Activated gamma-delta T cell treated with Interleukin-2 at 50 U/mL for 16 hours (primary cell): ENCODE results near the gene ZFAND3.

Experiments
- DNase-seq: peaks from one replicate; pipeline ENCODE4 v3.0.0-alpha.2; 2020

The ZFAND3 gene, protein sequence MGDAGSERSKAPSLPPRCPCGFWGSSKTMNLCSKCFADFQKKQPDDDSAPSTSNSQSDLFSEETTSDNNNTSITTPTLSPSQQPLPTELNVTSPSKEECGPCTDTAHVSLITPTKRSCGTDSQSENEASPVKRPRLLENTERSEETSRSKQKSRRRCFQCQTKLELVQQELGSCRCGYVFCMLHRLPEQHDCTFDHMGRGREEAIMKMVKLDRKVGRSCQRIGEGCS

DNA sequence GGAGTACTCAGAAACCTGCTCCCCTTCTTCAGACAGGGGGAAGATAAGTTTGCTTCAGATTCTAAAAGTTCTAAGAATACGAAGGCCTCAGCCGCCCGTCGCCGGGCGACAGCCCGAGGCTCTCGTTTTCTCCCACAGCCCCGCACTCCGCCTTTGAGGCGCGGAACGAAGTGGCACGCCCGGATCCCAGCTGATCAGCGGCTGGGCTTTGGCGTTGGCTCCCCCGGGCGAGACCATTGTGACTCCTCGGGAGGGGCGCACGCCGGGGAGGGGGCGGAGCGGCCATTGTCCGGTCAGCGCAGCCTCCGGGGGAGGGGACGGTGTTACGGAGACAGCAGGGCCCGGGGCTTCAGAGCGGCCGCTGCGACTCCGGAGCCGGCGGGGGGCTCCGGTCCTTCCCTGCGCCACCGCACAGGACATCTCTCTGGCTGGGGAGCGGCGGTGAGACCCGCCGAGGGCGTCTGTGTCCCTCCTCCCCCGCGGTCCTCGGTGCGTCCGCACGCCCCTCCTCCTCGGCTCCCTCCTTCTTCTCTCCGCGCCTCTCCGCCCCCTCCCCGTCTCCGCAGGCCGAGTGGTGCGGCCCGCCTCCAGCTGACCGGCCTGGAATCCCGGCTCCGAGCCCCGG, at the start of gene ZFAND3:
ZFAND3 (plus strand) TSS at position 551 of the 625 bp plus-strand sequence. CDS start 219 bp downstream, outside the sequence.
- DNase-seq = peak; percentile 92

DNA sequence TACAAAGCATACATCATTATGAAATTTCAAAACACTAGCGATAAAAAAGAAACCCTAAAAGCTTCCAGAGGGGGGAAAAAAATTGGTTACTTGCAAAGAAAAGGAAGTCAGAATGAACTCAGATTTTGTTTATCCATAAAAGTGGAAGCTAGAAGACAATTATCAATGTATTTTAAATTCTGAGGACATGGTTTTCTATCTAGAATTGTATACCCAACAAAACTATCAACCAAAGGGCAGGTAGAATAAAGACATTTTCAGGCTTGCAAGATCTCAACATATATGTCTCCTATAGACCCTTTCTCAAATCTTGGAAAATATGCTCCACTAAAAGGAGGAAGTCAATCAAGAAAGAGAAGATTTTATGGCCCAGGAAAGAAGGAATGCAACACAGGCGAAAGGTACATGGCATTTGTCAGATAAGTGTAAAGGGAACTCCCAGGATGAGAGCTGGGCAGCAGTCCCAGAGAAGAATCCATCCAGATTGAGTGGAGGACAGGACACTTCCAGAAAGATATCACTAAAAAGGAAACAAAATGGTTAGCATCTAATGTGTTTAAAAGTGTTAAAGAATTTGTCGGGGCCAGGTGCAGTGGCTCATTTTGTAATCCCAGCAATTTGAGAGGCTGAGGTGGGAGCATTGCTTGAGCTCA, 45.4 kb upstream of the ZFAND3 start:
- no peak for DNase-seq

DNA sequence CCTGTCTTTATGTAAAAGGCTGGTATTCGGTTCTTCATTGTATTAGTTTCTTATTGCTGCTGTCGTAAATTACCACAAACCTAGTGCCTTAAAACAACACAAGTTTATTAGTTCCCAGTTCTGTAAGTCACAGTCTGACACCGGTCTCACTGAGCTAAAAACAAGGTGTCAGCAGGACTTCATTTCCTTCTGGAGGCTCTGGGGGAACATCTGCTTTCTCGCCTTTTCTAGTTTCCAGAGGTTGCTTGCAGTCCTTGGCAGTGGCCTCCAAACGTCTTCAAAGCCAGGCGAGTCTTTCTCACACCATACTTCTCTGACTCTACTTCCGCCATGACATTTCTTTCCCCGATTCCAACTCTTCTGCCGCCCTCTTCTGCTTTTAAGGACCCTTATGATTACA, 43.0 kb upstream of the ZFAND3 start:
- DNase-seq = no peak

DNA sequence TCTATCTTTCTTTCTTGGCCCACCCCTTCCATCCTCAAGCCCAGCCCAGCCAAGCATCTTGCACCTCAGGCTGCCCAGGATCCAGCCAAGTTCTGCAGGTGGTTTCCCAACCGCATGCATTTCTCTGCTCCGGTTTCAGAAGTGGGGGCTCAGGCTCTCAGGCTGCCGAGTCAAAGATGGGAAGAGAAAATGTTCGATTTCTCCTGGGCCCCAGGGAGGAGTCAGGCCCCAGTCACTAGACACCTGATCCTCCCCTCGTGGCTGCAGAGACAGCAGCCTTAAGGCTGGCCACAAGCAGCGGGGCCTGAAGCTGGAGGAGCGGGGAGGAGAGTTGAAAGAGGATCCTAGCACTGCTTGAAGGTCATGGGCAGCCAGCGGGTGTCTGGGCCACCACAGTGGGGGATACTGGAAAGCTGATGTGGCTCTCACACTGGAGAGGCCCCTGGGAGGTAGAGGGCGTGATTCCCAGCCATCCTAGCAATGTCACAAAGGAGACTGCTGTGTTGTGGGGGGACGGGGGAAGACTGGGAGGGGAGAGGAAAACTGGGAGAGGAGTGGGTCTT, 42.2 kb upstream of the ZFAND3 start:
- DNase-seq = no peak

DNA sequence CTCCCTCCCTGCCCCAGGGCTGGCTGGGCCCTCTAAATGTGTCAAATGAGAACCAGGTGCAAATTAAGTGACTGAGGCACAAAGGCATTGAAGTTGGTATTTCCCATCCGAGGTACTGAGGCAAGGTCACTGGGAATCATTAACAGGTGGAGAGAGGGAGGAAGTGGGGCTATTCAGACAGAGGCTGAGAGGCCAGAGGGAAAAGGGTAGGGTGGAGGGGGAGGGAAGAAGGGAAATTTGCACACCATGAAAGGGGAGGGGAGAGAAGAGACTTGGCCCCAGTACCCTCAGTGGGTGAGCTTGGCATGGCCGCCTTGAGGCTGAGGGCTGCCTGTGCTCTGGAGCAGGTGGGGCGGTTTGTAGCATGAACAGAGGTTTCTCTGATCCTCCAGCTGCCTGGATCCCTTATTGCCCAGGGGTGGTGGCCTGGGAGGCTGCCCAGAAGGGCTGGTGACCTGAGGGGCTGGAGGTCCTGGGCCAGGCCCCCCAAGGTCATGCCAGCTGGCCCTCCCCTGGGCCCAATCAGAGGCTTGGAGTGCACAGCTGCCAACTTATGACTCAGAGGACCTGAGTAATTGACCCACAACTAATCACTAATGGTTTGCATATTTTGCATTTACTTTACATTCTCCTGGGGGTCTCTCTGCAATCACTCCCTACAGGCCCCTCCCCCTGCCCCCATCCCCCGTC, 40.3 kb upstream of the ZFAND3 start:
- no peak for DNase-seq

DNA sequence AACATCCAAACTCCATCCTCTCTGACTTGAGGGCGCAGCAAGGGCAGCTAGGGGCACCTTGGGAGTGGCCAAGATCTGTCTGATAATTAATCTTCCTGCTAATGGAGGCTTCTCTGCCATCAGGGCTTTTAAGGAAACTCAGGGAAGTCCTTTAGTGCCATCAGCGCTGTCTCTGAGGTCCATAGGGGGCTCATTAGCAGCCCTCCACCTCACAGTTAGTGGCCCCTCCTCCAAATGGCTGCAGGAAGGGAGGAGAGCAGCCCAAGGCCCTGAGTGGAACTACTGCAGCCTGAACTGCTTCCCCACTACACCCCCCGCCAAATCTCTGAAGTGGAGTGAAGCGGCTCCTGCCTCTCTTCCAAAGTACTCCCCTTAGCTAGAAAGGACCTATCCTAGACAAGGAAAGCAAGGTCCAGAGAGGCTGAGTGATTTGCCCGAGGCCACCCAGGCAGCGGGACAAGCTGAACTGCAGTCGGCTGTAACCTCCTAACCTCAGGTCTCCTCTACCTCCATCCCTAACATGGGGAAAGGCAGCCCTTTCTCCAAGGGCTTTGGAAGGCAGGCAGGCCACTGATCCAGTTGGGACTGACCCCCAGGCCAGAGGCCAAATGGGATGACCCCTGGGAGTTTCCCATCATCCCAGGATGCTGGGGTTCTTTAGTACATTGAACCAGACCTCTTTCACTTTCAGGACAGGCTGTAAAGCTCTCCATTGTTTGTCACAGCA, 39.5 kb upstream of the ZFAND3 start:
- DNase-seq = no peak

DNA sequence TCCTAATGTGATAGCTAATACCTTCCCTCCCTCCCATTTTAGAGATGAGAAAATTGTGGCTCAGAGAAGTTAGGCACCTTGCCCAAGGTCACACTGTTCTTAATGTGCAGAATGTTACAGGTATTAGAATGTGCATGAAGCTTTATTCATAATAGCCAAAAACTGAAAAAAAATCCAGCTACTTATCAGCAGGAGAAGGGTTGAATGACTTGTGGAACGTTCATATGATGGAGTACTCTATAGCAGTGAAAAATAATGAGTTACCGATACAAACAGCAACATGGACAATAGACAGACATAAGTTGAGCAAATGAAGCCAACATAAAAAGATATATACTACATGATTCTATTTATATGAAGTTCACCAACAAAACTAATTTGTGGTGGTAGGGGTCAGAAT, 37.7 kb upstream of the ZFAND3 start:
- DNase-seq = no peak

DNA sequence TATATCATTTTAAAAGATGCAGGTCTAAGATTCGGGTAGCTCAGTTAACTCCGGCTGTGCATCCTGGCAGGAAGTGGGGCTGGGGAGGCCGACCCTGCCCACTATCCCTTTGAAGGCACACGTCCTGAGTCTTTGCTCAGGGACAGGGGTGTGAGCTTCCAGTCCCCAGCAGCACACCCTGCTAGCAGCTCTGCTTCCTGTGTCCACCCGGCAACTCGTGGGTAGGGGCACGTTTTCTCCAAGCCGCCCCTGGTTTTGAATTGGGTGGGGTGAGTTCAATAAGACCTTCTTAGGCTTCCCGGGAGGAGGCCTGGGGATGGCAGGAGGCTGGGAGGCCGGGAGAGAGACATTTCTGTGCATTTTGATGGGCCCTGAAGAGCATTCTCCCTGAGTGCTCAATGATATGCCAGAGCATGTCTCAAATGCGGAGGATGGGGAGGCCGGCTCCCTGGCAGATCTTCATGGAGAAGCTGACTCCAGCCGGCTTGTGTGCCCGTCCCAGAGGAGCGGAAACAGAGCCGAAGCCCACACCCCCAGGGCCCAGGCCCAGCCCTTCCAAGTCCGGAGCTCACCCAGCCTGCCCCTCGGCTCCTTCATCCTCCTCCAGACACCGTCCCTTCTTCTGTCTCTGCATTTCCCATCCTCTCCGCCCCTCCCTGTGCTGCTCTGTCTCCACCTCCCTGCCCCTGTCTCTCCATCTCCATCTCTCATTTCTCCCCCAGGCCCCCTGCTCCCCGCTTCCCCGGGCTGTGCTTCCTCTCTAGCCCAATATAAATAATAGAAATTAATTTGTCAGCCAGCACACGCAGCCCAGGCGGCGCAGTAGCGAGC, 36.3 kb upstream of the ZFAND3 start:
- no peak for DNase-seq

DNA sequence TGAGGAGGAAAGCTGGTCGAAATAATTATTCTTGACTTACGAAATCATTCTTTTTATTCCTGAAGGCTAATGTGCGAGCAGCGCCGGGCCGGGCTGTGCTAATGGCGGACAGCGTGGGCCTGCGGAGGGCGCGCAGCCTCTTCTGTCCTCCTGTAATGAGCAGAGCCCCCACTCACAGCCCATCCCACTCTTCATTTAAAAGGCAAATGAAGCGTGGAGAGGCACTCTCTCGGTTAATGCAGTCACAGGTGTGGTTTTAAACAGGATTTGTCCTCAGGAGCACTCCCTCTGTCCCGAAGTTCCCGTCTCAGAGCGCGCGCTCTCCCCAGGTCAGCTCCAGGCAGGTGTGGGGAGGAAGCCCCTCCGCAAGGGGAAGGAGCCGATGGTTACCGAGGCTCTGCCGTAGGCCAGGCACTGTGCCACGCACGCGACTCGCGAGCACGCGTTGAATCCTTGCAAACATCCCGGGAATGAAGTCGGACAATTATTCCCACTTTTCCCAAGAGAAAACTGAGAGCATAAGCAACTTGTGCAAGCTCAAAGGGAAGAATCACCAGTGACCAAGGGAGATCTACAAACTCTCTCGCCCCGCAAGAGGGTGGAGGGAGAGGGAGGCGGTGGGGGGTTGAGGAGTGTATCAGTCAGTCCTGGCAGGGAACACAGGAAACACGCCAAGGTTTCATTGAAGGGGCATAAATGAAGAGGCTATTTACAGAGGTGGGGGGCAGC, 35.5 kb upstream of the ZFAND3 start:
- peak; percentile 9 for DNase-seq

DNA sequence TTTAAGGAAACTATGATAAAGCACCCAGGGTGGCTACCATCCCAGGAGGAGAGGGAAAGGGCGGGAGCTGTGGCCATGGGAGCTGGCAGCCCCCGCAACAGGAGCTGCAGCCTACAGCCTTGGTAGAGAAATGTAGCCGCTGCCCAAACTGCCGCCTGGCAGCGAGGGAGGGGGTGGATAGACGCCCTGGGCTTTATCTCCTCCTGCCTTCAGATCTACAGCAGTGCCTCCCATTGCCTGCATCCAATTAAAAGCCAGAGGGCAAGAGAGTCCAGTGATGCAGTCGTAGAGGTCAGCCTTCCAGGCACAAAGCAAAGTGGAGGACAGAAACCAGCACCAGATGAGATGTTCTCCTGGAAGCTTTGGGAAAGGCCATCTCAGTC, 35.0 kb upstream of the ZFAND3 start:
- no peak for DNase-seq

DNA sequence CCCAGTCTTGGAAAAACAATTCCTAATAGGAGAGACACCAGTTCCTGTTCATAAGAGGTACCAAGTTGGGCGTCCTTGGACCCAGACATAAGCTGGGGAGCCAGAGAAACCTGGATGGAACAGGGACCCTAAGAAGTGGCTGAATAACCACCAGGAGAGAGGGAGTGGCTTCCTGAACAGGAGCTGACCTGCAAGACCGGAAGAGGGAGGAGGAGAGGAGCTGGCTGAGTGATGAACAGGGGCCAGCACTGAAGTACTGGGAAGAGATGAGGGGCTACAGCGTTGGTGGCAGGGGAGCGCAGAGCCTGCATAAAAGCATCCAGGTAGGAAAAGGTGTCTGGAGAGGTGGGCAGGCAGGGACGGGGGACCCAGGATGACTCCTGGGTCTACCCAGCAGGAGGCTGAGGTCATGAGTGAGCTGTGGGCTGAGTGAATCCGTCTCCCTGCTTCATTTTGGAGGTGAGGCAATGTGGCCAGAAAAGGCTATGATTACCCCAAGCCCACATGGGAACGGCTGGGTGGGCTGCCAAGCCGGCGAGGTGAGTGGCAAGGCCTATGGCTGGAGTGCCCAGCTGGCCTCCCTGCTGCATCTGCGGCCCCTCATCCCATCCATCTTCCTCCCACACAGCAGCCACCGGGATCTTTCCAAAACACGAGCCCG, 34.4 kb upstream of the ZFAND3 start:
- DNase-seq = no peak

DNA sequence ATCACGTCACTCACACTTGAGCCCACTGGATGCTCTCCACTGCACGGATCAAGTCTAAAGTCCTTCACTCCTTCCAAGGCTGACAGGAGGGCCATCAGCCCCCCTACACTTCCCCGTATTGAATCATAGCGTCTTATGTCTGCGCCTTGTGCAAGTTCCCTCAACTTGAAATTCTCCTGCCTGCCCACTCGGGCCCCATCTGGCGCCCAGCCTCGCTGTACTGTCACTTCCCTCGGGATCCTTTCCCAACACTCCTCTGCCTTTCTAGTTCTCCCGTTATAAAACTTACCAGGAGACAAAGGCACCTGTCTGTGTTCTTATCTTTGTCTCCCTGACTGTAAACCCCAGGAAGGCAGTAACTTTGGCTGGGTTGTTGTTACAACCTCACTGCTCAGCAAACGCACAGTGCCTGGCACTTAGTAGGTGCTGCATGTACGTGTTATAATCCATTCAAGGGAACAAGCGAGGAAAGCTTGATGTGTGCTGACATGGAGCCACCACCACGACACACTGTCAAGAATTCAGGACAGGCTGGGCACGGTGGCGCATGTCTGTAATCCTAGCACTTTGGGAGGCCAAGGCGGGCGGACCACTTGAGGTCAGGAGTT, 33.8 kb upstream of the ZFAND3 start:
- DNase-seq = no peak

DNA sequence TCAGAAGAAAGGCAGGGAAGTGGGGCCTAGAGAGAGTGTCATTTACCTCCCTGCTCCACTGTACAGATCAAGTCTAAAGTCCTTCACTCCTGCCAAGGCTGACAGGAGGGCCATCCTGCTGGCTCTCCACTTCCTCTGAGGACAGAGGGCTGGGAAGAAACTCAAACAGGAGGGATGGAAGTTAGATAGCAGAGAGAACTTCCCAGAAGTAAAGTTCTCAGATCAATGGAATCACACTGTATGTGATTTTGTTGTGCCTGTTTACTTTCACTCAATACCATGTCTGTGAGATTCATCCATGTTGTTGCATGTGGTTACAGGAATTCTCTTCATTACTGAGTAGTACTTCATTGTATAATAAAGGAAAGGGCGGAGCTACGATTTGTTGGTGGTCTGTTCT, 32.3 kb upstream of the ZFAND3 start:
- no peak for DNase-seq

DNA sequence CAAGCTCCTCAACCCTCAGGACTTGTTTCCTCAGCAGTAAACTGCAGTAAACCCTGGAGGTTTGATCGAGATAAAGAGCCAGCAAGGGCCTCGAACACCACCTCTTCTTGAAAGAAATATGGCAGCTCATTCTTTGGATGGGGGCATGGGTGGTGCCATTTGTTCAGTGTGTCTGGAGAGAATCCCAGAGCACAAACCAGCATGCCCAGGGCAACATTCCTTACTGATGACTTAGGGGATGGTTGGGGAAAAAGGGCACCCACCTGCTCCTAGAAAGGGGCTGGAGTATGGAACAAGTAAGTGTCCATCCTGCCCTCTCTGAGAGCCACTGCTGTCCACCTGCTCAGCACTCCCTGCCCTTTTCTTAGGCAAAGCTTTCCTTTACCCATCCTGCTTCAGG, 31.3 kb upstream of the ZFAND3 start:
- DNase-seq = no peak

DNA sequence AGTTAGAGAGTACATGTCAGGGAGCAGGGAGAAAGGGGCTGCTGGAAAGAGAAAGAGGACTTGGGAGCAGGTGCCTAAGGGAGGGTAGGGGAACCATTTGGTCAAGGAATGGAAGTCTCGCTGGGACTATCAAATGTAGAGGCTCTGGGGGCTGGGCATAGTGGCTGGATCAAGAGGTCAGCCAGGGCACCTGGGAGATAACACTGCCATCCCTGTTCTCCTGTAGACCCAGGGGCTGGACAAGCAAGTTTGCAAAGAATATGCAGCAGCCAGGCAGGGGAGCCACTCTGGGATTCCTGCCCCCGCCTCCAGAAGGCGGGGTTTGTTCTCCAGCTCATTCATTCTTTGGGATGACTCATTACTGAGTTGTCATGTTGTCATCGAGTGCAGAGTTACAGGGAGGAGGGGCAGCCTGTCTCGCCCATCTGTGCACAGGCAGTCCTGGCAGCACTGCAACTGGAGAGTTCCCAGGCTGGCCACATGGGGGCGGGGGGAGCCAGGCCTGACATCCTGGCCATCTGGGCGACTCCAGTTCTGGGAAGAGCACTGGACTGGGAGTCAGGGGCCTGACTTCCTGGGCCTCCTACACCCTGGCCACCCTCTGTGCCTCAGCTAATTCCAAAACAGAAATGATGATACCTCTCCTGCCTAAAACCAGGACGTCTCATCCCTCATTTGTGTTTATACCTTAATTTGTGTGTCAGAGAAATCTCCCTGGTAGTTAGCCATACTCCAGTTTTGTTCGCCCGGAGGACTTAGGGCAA, 28.2 kb upstream of the ZFAND3 start:
- peak; percentile 81 for DNase-seq

DNA sequence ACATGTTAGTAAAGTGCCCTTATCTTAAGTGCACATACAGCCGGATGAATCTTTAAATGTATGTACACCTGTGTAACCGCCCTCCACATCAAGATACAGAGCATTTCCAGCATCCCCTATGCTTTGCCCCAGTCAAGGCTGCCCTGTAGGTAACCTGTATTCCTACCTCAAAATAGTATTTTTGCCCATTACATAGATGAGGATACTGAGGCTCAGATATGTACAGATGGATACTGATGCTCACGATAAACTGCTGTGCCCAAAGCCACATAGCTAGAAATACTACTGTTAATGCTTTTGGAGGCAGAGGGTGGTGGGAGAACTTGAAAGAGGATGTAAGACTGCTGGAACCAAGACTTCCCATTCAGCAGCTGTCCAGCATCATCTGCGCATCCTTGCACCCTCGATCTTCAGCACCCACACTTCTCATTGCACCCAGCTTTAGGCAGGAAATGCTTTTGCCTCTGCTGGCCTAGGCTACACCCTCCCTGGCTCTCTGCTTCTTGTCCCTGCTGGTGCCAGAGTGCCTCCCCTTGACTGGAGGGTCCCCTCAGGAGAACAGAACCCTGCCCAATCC, 27.0 kb upstream of the ZFAND3 start:
- DNase-seq = no peak

DNA sequence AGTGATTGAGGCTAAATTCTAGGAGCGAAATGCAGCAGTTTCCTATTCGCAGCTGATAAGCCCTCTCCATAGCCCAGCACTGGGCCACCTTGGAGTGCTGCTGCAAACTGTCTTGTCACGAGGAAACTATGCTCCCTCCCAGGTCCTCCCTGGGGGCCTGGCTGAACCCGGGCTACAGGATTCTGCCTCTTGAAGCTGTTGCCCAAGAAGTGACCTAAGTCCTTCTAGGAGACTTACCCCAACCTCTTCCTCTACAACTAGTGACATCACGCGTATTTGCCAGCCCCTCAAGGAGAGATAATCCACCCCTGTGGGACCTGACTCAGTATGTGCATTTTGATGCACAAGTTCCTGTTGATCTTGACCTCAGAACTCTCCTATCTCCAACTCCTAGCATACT, 26.5 kb upstream of the ZFAND3 start:
- DNase-seq = no peak

DNA sequence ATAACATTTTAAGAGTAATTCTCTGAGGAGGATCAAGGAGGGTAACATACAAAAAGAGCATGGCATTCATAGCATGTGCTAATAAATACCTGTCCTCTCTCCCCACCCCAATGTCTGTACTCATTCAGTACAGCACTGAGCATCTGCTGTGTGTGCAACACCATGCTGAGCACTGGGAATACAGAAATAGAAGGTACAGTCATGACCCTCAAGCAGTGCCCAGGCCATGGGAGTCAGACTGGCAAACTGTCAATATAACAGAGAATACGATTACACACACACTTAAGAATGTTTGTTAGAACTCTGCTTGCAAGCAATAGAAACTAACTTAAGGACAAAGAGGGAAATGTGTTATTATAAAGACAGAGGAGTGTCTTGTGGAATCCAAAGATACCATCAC, 24.7 kb upstream of the ZFAND3 start:
- DNase-seq = no peak
